MM.1S (cell line): ENCODE results near the gene BCL7B.

Experiments used
- DNase-seq: peaks from one replicate; pipeline ENCODE4 v3.0.0-alpha.2; 2015
- H2AFZ ChIP-seq: fragments of 300-600 bp; sonication (generic); 2 replicates; pipeline ENCODE4 v1.6.0; 2016; ENCODE audit warnings: antibody characterized with exemption, low read length
- H3F3A ChIP-seq: fragments of 300-600 bp; sonication (generic); 2 replicates; pipeline ENCODE4 v1.6.1; 2016; ENCODE audit warnings: mild to moderate bottlenecking, antibody characterized with exemption, low read length, moderate library complexity, mixed read lengths; ENCODE audit not compliant: insufficient read depth
- H3K27ac ChIP-seq: fragments of 300-600 bp; sonication (generic); 2 replicates; pipeline ENCODE4 v1.5.1; 2016; ENCODE audit warnings: mild to moderate bottlenecking, low read length
- H3K27me3 ChIP-seq: fragments of 300-600 bp; sonication (generic); replicated peaks from 2 replicates; pipeline ENCODE4 v1.6.0; 2016; ENCODE audit warnings: low read length; ENCODE audit not compliant: insufficient read depth
- H3K36me3 ChIP-seq: fragments of 300-600 bp; sonication (generic); replicated peaks from 2 replicates; pipeline ENCODE4 v1.6.1; 2016; ENCODE audit warnings: mild to moderate bottlenecking, low read length, mixed read lengths; ENCODE audit not compliant: insufficient read depth
- H3K4me1 ChIP-seq: fragments of 300-600 bp; sonication (generic); 2 replicates; pipeline ENCODE4 v1.6.1; 2016; ENCODE audit warnings: low read length, mixed read lengths
- H3K4me2 ChIP-seq: fragments of 300-600 bp; sonication (generic); 2 replicates; pipeline ENCODE4 v1.6.0; 2016; ENCODE audit warnings: low read depth, low read length
- H3K4me3 ChIP-seq: fragments of 300-600 bp; sonication (generic); 2 replicates; pipeline ENCODE4 v1.5.1; 2016; ENCODE audit warnings: low read length, mixed read lengths
- H3K79me2 ChIP-seq: fragments of 300-600 bp; sonication (generic); 2 replicates; pipeline ENCODE4 v1.6.1; 2016; ENCODE audit warnings: mixed run types, low read length, mixed read lengths
- H3K9ac ChIP-seq: fragments of 300-600 bp; sonication (generic); 2 replicates; pipeline ENCODE4 v1.6.1; 2016; ENCODE audit warnings: low read length, mixed read lengths
- H3K9me2 ChIP-seq: fragments of 300-600 bp; sonication (generic); replicated peaks from 2 replicates; pipeline ENCODE4 v1.6.1; 2016; ENCODE audit warnings: mild to moderate bottlenecking, low read length, mixed read lengths; ENCODE audit not compliant: insufficient read depth
- H3K9me3 ChIP-seq: fragments of 300-600 bp; sonication (generic); replicated peaks from 2 replicates; pipeline ENCODE4 v1.6.1; 2016; ENCODE audit warnings: mild to moderate bottlenecking, low read length, mixed read lengths; ENCODE audit not compliant: insufficient read depth
- H4K20me1 ChIP-seq: fragments of 300-600 bp; sonication (generic); 2 replicates; pipeline ENCODE4 v1.6.1; 2016; ENCODE audit warnings: mild to moderate bottlenecking, low read length, moderate library complexity, mixed read lengths; ENCODE audit not compliant: insufficient read depth
- CTCF ChIP-seq: fragments of 300-600 bp; sonication (generic); IDR thresholded peaks from 2 replicates; pipeline ENCODE4 v1.5.1; 2016; ENCODE audit warnings: antibody characterized with exemption, low read length, mixed read lengths
- EZH2 ChIP-seq: fragments of 300-600 bp; sonication (generic); optimal IDR thresholded peaks from 2 replicates; pipeline ENCODE3; 2017; ENCODE audit warnings: low read depth, mild to moderate bottlenecking, antibody characterized with exemption, low read length, mixed read lengths
- EZH2phosphoT487 ChIP-seq: fragments of 300-600 bp; sonication (generic); IDR thresholded peaks from 2 replicates; pipeline ENCODE4 v1.6.1; 2018; ENCODE audit warnings: antibody characterized with exemption, low read length

The BCL7B gene

GRCh38 chr7:73573276-73573675 is 15.8 kb upstream of the BCL7B start:
- H3K27ac ChIP-seq: no peak overlapping the region
- no peak for DNase-seq
- H3K36me3 ChIP-seq: peaks cover 10% of the 10 kb centered on the region; the same call in 1 of the 2 replicates
- peaks cover 41% of the 10 kb centered on the region for H3K79me2 ChIP-seq
- H3K4me3 ChIP-seq: no peak overlapping the region
- H3K4me1 ChIP-seq: no peaks in the 10 kb centered on the region
- no peaks in the 10 kb centered on the region for H3K9me2 ChIP-seq
- H3F3A ChIP-seq: peaks cover 2% of the 10 kb centered on the region; the same call in 1 of the 2 replicates
- no peaks in the 10 kb centered on the region for H4K20me1 ChIP-seq
- H3K27me3 ChIP-seq: no peaks in the 10 kb centered on the region
- H3K9ac ChIP-seq: no peak overlapping the region
- H3K4me2 ChIP-seq: no peak overlapping the region
- no peak for TF ChIP-seq CTCF
- no peak for TF ChIP-seq EZH2phosphoT487
- no peak for TF ChIP-seq EZH2
- H2AFZ ChIP-seq: no peak overlapping the region
- H3K9me3 ChIP-seq: no peaks in the 10 kb centered on the region

GRCh38 chr7:73572767-73573186 is 15.3 kb upstream of the BCL7B start:
- Histone ChIP-seq H3K9ac (no peak overlapping the region), H3K36me3 (peaks cover 10% of the 10 kb centered on the region; the same call in 1 of the 2 replicates), H3K4me2 (no peak overlapping the region), H3F3A (peaks cover 3% of the 10 kb centered on the region; the same call in 1 of the 2 replicates), H4K20me1 (no peaks in the 10 kb centered on the region), H3K27me3 (no peaks in the 10 kb centered on the region), H3K79me2 (peaks cover 36% of the 10 kb centered on the region), H3K4me3 (no peak overlapping the region), H3K9me2 (no peaks in the 10 kb centered on the region), H3K4me1 (no peaks in the 10 kb centered on the region), H3K9me3 (no peaks in the 10 kb centered on the region), H3K27ac (no peak overlapping the region), H2AFZ (no peak overlapping the region)
- TF ChIP-seq EZH2: no peak
- no peak for TF ChIP-seq CTCF
- no peak for TF ChIP-seq EZH2phosphoT487
- DNase-seq: no peak

GRCh38 chr7:73570977-73571376 is 13.5 kb upstream of the BCL7B start:
- DNase-seq: no peak
- Histone ChIP-seq H3K27me3 (no peaks in the 10 kb centered on the region), H3K79me2 (peaks cover 18% of the 10 kb centered on the region; the same call in 1 of the 2 replicates), H3K9me3 (no peaks in the 10 kb centered on the region), H3K36me3 (peaks cover 10% of the 10 kb centered on the region; the same call in 1 of the 2 replicates), H3K4me1 (no peaks in the 10 kb centered on the region), H3F3A (peaks cover 14% of the 10 kb centered on the region; the same call in 1 of the 2 replicates), H3K9me2 (no peaks in the 10 kb centered on the region), H3K9ac (no peak overlapping the region), H3K4me2 (no peak overlapping the region), H3K4me3 (no peak overlapping the region), H2AFZ (no peak overlapping the region), H4K20me1 (no peaks in the 10 kb centered on the region), H3K27ac (no peak overlapping the region)
- no peak for TF ChIP-seq CTCF
- TF ChIP-seq EZH2: no peak
- no peak for TF ChIP-seq EZH2phosphoT487
